K562 (cell line): ENCODE measurements around the gene WDR49. TPM values are rescaled to one million over a fixed set of nuclear protein-coding genes. Genes with fewer than 3 reads are reported as not detected.

Source experiments
- ATAC-seq: fragments of 200-7000 bp; cut with Tn5 transposase; 3 replicates; pipeline ENCODE4 v1.9.1; 2020; ENCODE audit warnings: moderate library complexity
- BruUV-seq: library from RNA; stranded (reverse); fragments of 400-500 nt; replicated peaks from 2 replicates; lab custom pipeline; 2021; lab: Mats Ljungman, UMichigan
- CTCF ChIA-PET: fragments of 300-600 bp; formaldehyde crosslinking; extraction: SDS; loops from one replicate; lab custom pipeline; 2021; ENCODE audit warnings: low intra/inter-chr PET ratio; lab: Yijun Ruan, JAX
- POLR2A ChIA-PET: fragments of 300-600, 350-650 bp; sonication (Branson Sonifier 250); formaldehyde crosslinking; extraction: SDS; loops from one replicate; lab custom pipeline; 2021; ENCODE audit warnings: antibody characterized with exemption, inconsistent platforms; lab: Yijun Ruan, JAX
- DNase-seq, 4 experiments: peaks; one replicate each; pipeline versions ENCODE4 v3.0.0 to v3.0.0-alpha.2; 2011 to 2018; ENCODE audit warnings: low spot score in 3 of 4, mixed read lengths in 3 of 4; ENCODE audit errors: extremely low read depth in 1 of 4
- FAIRE-seq: peaks from 2 replicates; lab custom pipeline; 2011; peaks lifted over from hg19 to GRCh38; lab: Jason Lieb, UNC
- H2AFZ ChIP-seq: 2 replicates; pipeline ENCODE4 v1.6.0; 2011; ENCODE audit warnings: low read depth, low read length, control low read depth, inconsistent platforms
- H3K27ac ChIP-seq: fragments of 200-600 bp; 3 replicates; pipeline ENCODE4 v1.8.0; 2011; ENCODE audit warnings: low read depth, mild to moderate bottlenecking, control low read depth, inconsistent platforms, low read length, moderate library complexity, mixed read lengths; ENCODE audit errors: extremely low read depth
- H3K27me3 ChIP-seq, 2 experiments: fragments of 300-600 bp in 1 of 2; 2 replicates in 1 of 2; 3 replicates in 1 of 2; pipeline versions ENCODE4 v1.6.0 to v1.8.0; 2011; ENCODE audit warnings: inconsistent platforms in 2 of 2, low read length in 2 of 2, mild to moderate bottlenecking in 1 of 2, mixed read lengths in 1 of 2, moderate library complexity in 1 of 2; ENCODE audit not compliant: control insufficient read depth in 2 of 2, insufficient read depth in 2 of 2
- H3K36me3 ChIP-seq: fragments of 300-600 bp; 3 replicates; pipeline ENCODE4 v1.8.0; 2011; ENCODE audit warnings: mild to moderate bottlenecking, low read length, inconsistent platforms; ENCODE audit not compliant: control insufficient read depth, insufficient read depth
- H3K4me1 ChIP-seq, 2 experiments: fragments of 200-600 bp in 1 of 2; replicated peaks in 1 of 2; 2 replicates in 1 of 2; 3 replicates in 1 of 2; pipeline versions ENCODE4 v1.5.1 to v1.8.0; 2011; ENCODE audit warnings: inconsistent platforms in 2 of 2, low read length in 2 of 2, mild to moderate bottlenecking in 1 of 2, mixed read lengths in 1 of 2, moderate library complexity in 1 of 2; ENCODE audit not compliant: control insufficient read depth in 2 of 2, insufficient read depth in 2 of 2
- H3K4me2 ChIP-seq: 2 replicates; pipeline ENCODE4 v1.6.1; 2011; ENCODE audit warnings: low read length, control low read depth, inconsistent platforms, mixed read lengths; ENCODE audit not compliant: insufficient read depth
- H3K4me3 ChIP-seq: fragments of 200-600 bp; sonication (generic), shearing (Covaris generic); 2 replicates; pipeline ENCODE4 v1.5.1; 2016; ENCODE audit warnings: control low read depth, inconsistent platforms
- H3K79me2 ChIP-seq: fragments of 200-600 bp; 3 replicates; pipeline ENCODE4 v1.8.0; 2011; ENCODE audit warnings: low read length, inconsistent platforms; ENCODE audit not compliant: control insufficient read depth, insufficient read depth
- H3K9ac ChIP-seq, 2 experiments: 2 replicates each; pipeline versions ENCODE4 v1.6.0 to v1.6.1; 2011; ENCODE audit warnings: low read depth in 2 of 2, low read length in 2 of 2, control low read depth in 1 of 2, inconsistent platforms in 1 of 2, mild to moderate bottlenecking in 1 of 2, mixed read lengths in 1 of 2; ENCODE audit not compliant: insufficient read depth in 1 of 2
- H3K9me1 ChIP-seq: one replicate; pipeline ENCODE4 v1.6.0; 2011; ENCODE audit warnings: inconsistent platforms, mild to moderate bottlenecking, low read length, moderate library complexity; ENCODE audit not compliant: control insufficient read depth, insufficient read depth
- H3K9me3 ChIP-seq: replicated peaks from 2 replicates; pipeline ENCODE4 v1.5.1; 2011; ENCODE audit warnings: low read depth, low read length, inconsistent platforms; ENCODE audit not compliant: control insufficient read depth, insufficient read depth
- H4K20me1 ChIP-seq: replicated peaks from 2 replicates; pipeline ENCODE4 v1.6.1; 2011; ENCODE audit warnings: low read length, inconsistent platforms, mixed read lengths; ENCODE audit not compliant: control insufficient read depth, insufficient read depth
- ATF7 ChIP-seq: fragments of 450-650 bp; IDR thresholded peaks from 2 replicates; pipeline ENCODE4 v1.7.1; 2014; ENCODE audit warnings: mild to moderate bottlenecking, moderate library complexity
- BRD4 ChIP-seq: fragments of 200-600 bp; sonication (generic); IDR thresholded peaks from 2 replicates; pipeline ENCODE4 v1.6.1; 2017; ENCODE audit warnings: inconsistent platforms
- CAMTA2 ChIP-seq: fragments of 250-450 bp; sonication (Bioruptor Pico); conservative IDR thresholded peaks from 2 replicates; pipeline ENCODE4 v1.5.1; 2022
- CREB3 ChIP-seq: fragments of 450-650 bp; conservative IDR thresholded peaks from 2 replicates; pipeline ENCODE4 v1.6.1; 2016; ENCODE audit warnings: missing genetic modification characterization, low read depth, mild to moderate bottlenecking, missing compliant biosample characterization, moderate library complexity
- CXXC5 ChIP-seq: fragments of 250-450 bp; sonication (Bioruptor Pico); IDR thresholded peaks from 2 replicates; pipeline ENCODE4 v1.8.0; 2022; ENCODE audit warnings: inconsistent platforms, mild to moderate bottlenecking, moderate library complexity
- EZH2 ChIP-seq: IDR thresholded peaks from 2 replicates; pipeline ENCODE4 v1.6.1; 2012; ENCODE audit warnings: low read depth, mild to moderate bottlenecking, inconsistent platforms, low read length, borderline replicate concordance
- HINFP ChIP-seq: fragments of 450-650 bp; conservative IDR thresholded peaks from 2 replicates; pipeline ENCODE4 v1.6.1; 2016; ENCODE audit warnings: missing genetic modification characterization, low read depth, mild to moderate bottlenecking, control low read depth, missing compliant biosample characterization
- KHSRP ChIP-seq: fragments of 450-650 bp; IDR thresholded peaks from 2 replicates; pipeline ENCODE4 v1.6.1; 2017
- NONO ChIP-seq, 2 experiments: fragments of 200-400 bp in 1 of 2; fragments of 450-650 bp in 1 of 2; formaldehyde crosslinking in 1 of 2; IDR thresholded peaks; 2 replicates each; pipeline ENCODE4 v1.6.1; 2017; ENCODE audit warnings: low read depth in 2 of 2, mild to moderate bottlenecking in 2 of 2, moderate library complexity in 2 of 2, low read length in 1 of 2
- POLR3A ChIP-seq: IDR thresholded peaks from 2 replicates; pipeline ENCODE4 v1.6.1; 2011; ENCODE audit warnings: borderline replicate concordance, mild to moderate bottlenecking, moderate library complexity; ENCODE audit not compliant: insufficient read length, insufficient read depth; ENCODE audit errors: extremely low read depth
- SAFB2 ChIP-seq: fragments of 200-400 bp; formaldehyde crosslinking; IDR thresholded peaks from 2 replicates; pipeline ENCODE4 v1.6.1; 2018; ENCODE audit warnings: borderline replicate concordance, low read length, low read depth, moderate library complexity; ENCODE audit not compliant: severe bottlenecking
- SMAD3 ChIP-seq: fragments of 450-650 bp; formaldehyde crosslinking; conservative IDR thresholded peaks from 2 replicates; pipeline ENCODE4 v1.4.0; 2020; ENCODE audit warnings: mild to moderate bottlenecking
- SMARCA5 ChIP-seq: fragments of 450-650 bp; IDR thresholded peaks from 2 replicates; pipeline ENCODE4 v1.6.1; 2016
- THRA ChIP-seq: fragments of 450-650 bp; IDR thresholded peaks from 2 replicates; pipeline ENCODE4 v1.6.1; 2017; ENCODE audit warnings: mild to moderate bottlenecking, moderate library complexity
- ZNF695 ChIP-seq: fragments of 450-650 bp; formaldehyde crosslinking; IDR thresholded peaks from 2 replicates; pipeline ENCODE4 v1.4.0; 2020; ENCODE audit warnings: mild to moderate bottlenecking, moderate library complexity
- ZNF696 ChIP-seq: fragments of 250-450 bp; sonication (Bioruptor Pico); conservative IDR thresholded peaks from 2 replicates; pipeline ENCODE4 v1.4.0; 2020; ENCODE audit warnings: mild to moderate bottlenecking, moderate library complexity
- WGBS: fragments of 100-300 bp; shearing (Covaris generic); methylation state at CpG from one replicate; pipeline ENCODE4 v1.1.6; 2016; ENCODE audit warnings: low coverage, mixed read lengths; ENCODE audit not compliant: insufficient coverage; ENCODE audit errors: missing lambda C conversion rate; 5-methylcytosine and 5-hydroxymethylcytosine counted together
- in situ Hi-C: fragments of 300-500 bp; cut with MboI; formaldehyde crosslinking; loops from 4 replicates; pipeline ENCODE4 v1.15.0; 2018; ENCODE audit warnings: inconsistent platforms, mixed read lengths
- intact Hi-C: fragments of 100-400 bp; cut with micrococcal nuclease; formaldehyde crosslinking; loops from 2 replicates; pipeline ENCODE4 v1.14.2; 2022
- polyA plus RNA-seq, 8 experiments: library from polyadenylated mRNA; depleted of rRNA in 4 of 8; stranded (reverse) in 5 of 8; unstranded in 3 of 8; fragments of >200 nt; fragmentation: Nextera tagmentation in 2 of 8; fragmentation: Illumina TruSeq in 1 of 8; extraction: Ambion mirVana in 2 of 8; extraction: Trizol in 1 of 8; gene quantifications; 2 replicates each; pipeline versions ENCODE4 v1.2.1 to v1.2.3, GENCODE V29; 2011 to 2014; ENCODE audit warnings: inconsistent platforms in 1 of 8, missing spikeins in 1 of 8
- total RNA-seq, 7 experiments: library from RNA; depleted of rRNA in 6 of 7; stranded (reverse); fragments of >200 nt in 6 of 7; fragmentation: Illumina TruSeq in 2 of 7; extraction: Trizol in 2 of 7; gene quantifications; 2 replicates each; pipeline versions ENCODE4 v1.2.1 to v1.2.3, GENCODE V29; 2011 to 2021; ENCODE audit warnings: low replicate concordance in 1 of 7

The WDR49 gene
- total and polyA plus RNA-seq, 9 of the 15 experiments (the other 6 are each of a cell fraction or from before 2014, with no cell fraction given), result not detected

GRCh38 chr3:167572991-167573390 lies 80.8 kb downstream of the WDR49 start:
- Histone ChIP-seq H3K4me3 (no peak overlapping the region), H3K9ac (no peak overlapping the region), H3K9me3 (no peaks in the 10 kb centered on the region), H2AFZ (no peak overlapping the region), H3K4me2 (no peak overlapping the region), H3K27ac (no peak overlapping the region), H3K27me3 (no peaks in the 10 kb centered on the region), H3K36me3 (no peaks in the 10 kb centered on the region), H4K20me1 (no peaks in the 10 kb centered on the region), H3K4me1 (no peaks in the 10 kb centered on the region), H3K79me2 (no peaks in the 10 kb centered on the region), H3K9me1 (no peaks in the 10 kb centered on the region)
- POLR2A ChIA-PET, result no interaction called here
- intact Hi-C loops (no loop called here), in situ Hi-C loops (no loop called here)
- CTCF ChIA-PET, result no interaction called here
- DNase-seq, result no peak
- FAIRE-seq, result no peak
- no TSS peak for BruUV-seq
- TF ChIP-seq BRD4, result no peak
- TF ChIP-seq CREB3, result no peak
- TF ChIP-seq EZH2, result no peak
- no peak for TF ChIP-seq SMAD3 (CRISPR knock-in tag)
- no peak for TF ChIP-seq KHSRP
- no peak for TF ChIP-seq NONO (IDR thresholded peaks at IDR 0.05; ENCODE audit: low read depth in 2 of 2, low read length in 1 of 2)
- TF ChIP-seq HINFP (tag), result no peak
- no peak for TF ChIP-seq ATF7
- no peak for TF ChIP-seq CXXC5 (CRISPR knock-in tag)
- no peak for TF ChIP-seq ZNF696 (CRISPR knock-in tag)
- TF ChIP-seq ZNF695 (CRISPR knock-in tag), result no peak
- TF ChIP-seq POLR3A, result no peak
- no peak for TF ChIP-seq CAMTA2 (CRISPR knock-in tag)
- no peak for TF ChIP-seq THRA
- no peak for TF ChIP-seq SMARCA5
- no peak for TF ChIP-seq SAFB2
- ATAC-seq, result no peak
- WGBS, result 4% methylated on average over 2 of the region's 2 CpGs
